GM19240 (cell line): ENCODE results near the gene LAX1.
"Not testable (repeated sequence)": the region's sequence is repeated elsewhere in the genome, so short reads cannot be mapped to it uniquely, and the experiment has no call there.

ENCODE experiments used
- DNase-seq: peaks from one replicate; pipeline ENCODE4 v3.0.0; 2011; ENCODE audit warnings: low spot score; ENCODE audit not compliant: insufficient read length

Gene LAX1

GRCh38 chr1:203765029-203765837, at the start of gene LAX1:
Gene LAX1, plus strand, starts transcription at chr1:203765183. Its CDS starts 383 bp downstream, at chr1:203765566.
- no peak for DNase-seq

- DNase-seq = no peak
Observed at GRCh38 chr1:203717120-203717519, 47.9 kb upstream of the LAX1 start.

- no peak for DNase-seq
Observed at GRCh38 chr1:203720242-203720641, 44.7 kb upstream of the LAX1 start.

- DNase-seq = no peak
Observed at GRCh38 chr1:203722909-203723308, 42.1 kb upstream of the LAX1 start.

- DNase-seq = no peak
Observed at GRCh38 chr1:203726417-203726867, 38.5 kb upstream of the LAX1 start.

GRCh38 chr1:203733009-203733863, 31.7 kb upstream of the LAX1 start:
- DNase-seq = no peak

GRCh38 chr1:203742436-203742835, 22.5 kb upstream of the LAX1 start:
- no peak for DNase-seq

GRCh38 chr1:203743091-203743571, 21.9 kb upstream of the LAX1 start:
- no peak for DNase-seq

- no peak for DNase-seq
Observed at GRCh38 chr1:203744075-203744972, 20.7 kb upstream of the LAX1 start.

- no peak for DNase-seq
Observed at GRCh38 chr1:203746281-203746680, 18.7 kb upstream of the LAX1 start.

GRCh38 chr1:203751051-203751450, 13.9 kb upstream of the LAX1 start:
- no peak for DNase-seq

GRCh38 chr1:203751618-203752361, 13.2 kb upstream of the LAX1 start:
- DNase-seq = not testable (repeated sequence)

GRCh38 chr1:203754455-203754864, 10.5 kb upstream of the LAX1 start:
- no peak for DNase-seq

- no peak for DNase-seq
Observed at GRCh38 chr1:203756036-203756435, 8.9 kb upstream of the LAX1 start.

- DNase-seq = not testable (repeated sequence)
Observed at GRCh38 chr1:203758749-203759148, 6.2 kb upstream of the LAX1 start.

- no peak for DNase-seq
Observed at GRCh38 chr1:203760506-203760905, 4.5 kb upstream of the LAX1 start.

GRCh38 chr1:203761958-203762357, 3.0 kb upstream of the LAX1 start:
- DNase-seq = not testable (repeated sequence)

- DNase-seq = no peak
Observed at GRCh38 chr1:203763505-203763904, 1.5 kb upstream of the LAX1 start.

- no peak for DNase-seq
Observed at GRCh38 chr1:203764105-203765028, 616 bp upstream of the LAX1 start.
